ENCODE measurements around the gene SCMH1.
"Not testable (repeated sequence)": the region's sequence is repeated elsewhere in the genome, so short reads cannot be mapped to it uniquely, and the experiment has no call there.

The SCMH1 gene

GRCh38 chr1:41211608-41212007 lies 30.5 kb downstream of the SCMH1 start:
- DNase-seq (ENCODE audit: low spot score) = not testable (repeated sequence)

GRCh38 chr1:41207053-41207452 lies 35.1 kb downstream of the SCMH1 start:
- not testable (repeated sequence) for DNase-seq (ENCODE audit: low spot score)

GRCh38 chr1:41200728-41201127 lies 41.4 kb downstream of the SCMH1 start:
- no peak for DNase-seq (ENCODE audit: low spot score)

- no peak for DNase-seq (ENCODE audit: low spot score)
These were observed 42.7 kb downstream of the SCMH1 start for GRCh38 chr1:41199375-41199774.

GRCh38 chr1:41192456-41193178 lies 49.5 kb downstream of the SCMH1 start:
- no peak for DNase-seq (ENCODE audit: low spot score)

- DNase-seq (ENCODE audit: low spot score) = no peak
These were observed 57.7 kb downstream of the SCMH1 start for GRCh38 chr1:41184446-41184845.

GRCh38 chr1:41178230-41178629 lies 63.9 kb downstream of the SCMH1 start:
- not testable (repeated sequence) for DNase-seq (ENCODE audit: low spot score)

GRCh38 chr1:41175546-41175945 lies 66.6 kb downstream of the SCMH1 start:
- no peak for DNase-seq (ENCODE audit: low spot score)

GRCh38 chr1:41174170-41174569 lies 67.9 kb downstream of the SCMH1 start:
- DNase-seq (ENCODE audit: low spot score) = no peak

GRCh38 chr1:41173651-41174050 lies 68.5 kb downstream of the SCMH1 start:
- no peak for DNase-seq (ENCODE audit: low spot score)

- no peak for DNase-seq (ENCODE audit: low spot score)
These were observed 70.7 kb downstream of the SCMH1 start for GRCh38 chr1:41171266-41171874.

GRCh38 chr1:41169799-41170180 lies 72.3 kb downstream of the SCMH1 start:
- DNase-seq (ENCODE audit: low spot score) = no peak

GRCh38 chr1:41169066-41169798 lies 72.9 kb downstream of the SCMH1 start:
- no peak for DNase-seq (ENCODE audit: low spot score)

- DNase-seq (ENCODE audit: low spot score) = no peak
These were observed 74.4 kb downstream of the SCMH1 start for GRCh38 chr1:41167667-41168066.

GRCh38 chr1:41164727-41165126 lies 77.4 kb downstream of the SCMH1 start:
- no peak for DNase-seq (ENCODE audit: low spot score)

GRCh38 chr1:41162441-41162840 lies 79.7 kb downstream of the SCMH1 start:
- DNase-seq (ENCODE audit: low spot score) = no peak

- DNase-seq (ENCODE audit: low spot score) = peak; percentile 25
These were observed 80.3 kb downstream of the SCMH1 start for GRCh38 chr1:41161846-41162245.

GRCh38 chr1:41160498-41161110 lies 81.5 kb downstream of the SCMH1 start:
- no peak for DNase-seq (ENCODE audit: low spot score)

GRCh38 chr1:41158966-41159365 lies 83.1 kb downstream of the SCMH1 start:
- no peak for DNase-seq (ENCODE audit: low spot score)

- no peak for DNase-seq (ENCODE audit: low spot score)
These were observed 83.8 kb downstream of the SCMH1 start for GRCh38 chr1:41158147-41158875.

GRCh38 chr1:41155105-41155504 lies 87.0 kb downstream of the SCMH1 start:
- DNase-seq (ENCODE audit: low spot score) = no peak

- DNase-seq (ENCODE audit: low spot score) = no peak
These were observed 88.3 kb downstream of the SCMH1 start for GRCh38 chr1:41153750-41154274.
